H1 (cell line): ENCODE measurements around the gene NRBF2. TPM values are rescaled to one million over a fixed set of nuclear protein-coding genes. Genes with fewer than 3 reads are reported as not detected.

Experiments used
- CTCF ChIA-PET: fragments of 300-600 bp; sonication (Branson Sonifier 250); formaldehyde crosslinking; loops from one replicate; lab custom pipeline; 2021; ENCODE audit not compliant: partially characterized antibody; lab: Charles Lee
- POLR2A ChIA-PET: fragments of 300-600 bp; sonication (Branson Sonifier 250); formaldehyde crosslinking; loops from one replicate; lab custom pipeline; 2021; ENCODE audit warnings: inconsistent platforms; ENCODE audit not compliant: partially characterized antibody; lab: Charles Lee
- DNase-seq, 2 experiments: peaks; one replicate each; pipeline versions ENCODE4 v3.0.0 to v3.0.0-alpha.2; 2010 to 2022; ENCODE audit warnings: low spot score in 2 of 2, low read depth in 1 of 2, mixed read lengths in 1 of 2
- FAIRE-seq: peaks from 2 replicates; lab custom pipeline; 2011; peaks lifted over from hg19 to GRCh38; lab: Jason Lieb, UNC
- H2AFZ ChIP-seq: 2 replicates; pipeline ENCODE4 v1.8.1; 2012; ENCODE audit warnings: low read length, inconsistent platforms
- H2AK5ac ChIP-seq: 2 replicates; pipeline ENCODE4 v1.6.1; 2013; ENCODE audit warnings: low read depth, low read length
- H2BK120ac ChIP-seq: replicated peaks from 2 replicates; pipeline ENCODE3; 2013; ENCODE audit warnings: low read depth, low read length, inconsistent platforms
- H2BK12ac ChIP-seq: 2 replicates; pipeline ENCODE4 v1.6.1; 2013; ENCODE audit warnings: low read depth, low read length
- H2BK15ac ChIP-seq: 2 replicates; pipeline ENCODE4 v1.6.1; 2013; ENCODE audit warnings: low read length
- H2BK20ac ChIP-seq: 2 replicates; pipeline ENCODE4 v1.6.1; 2013; ENCODE audit warnings: low read length
- H2BK5ac ChIP-seq: 2 replicates; pipeline ENCODE4 v1.6.1; 2013; ENCODE audit warnings: low read depth, low read length
- H3K14ac ChIP-seq: 2 replicates; pipeline ENCODE4 v1.6.1; 2013; ENCODE audit warnings: inconsistent platforms; ENCODE audit not compliant: insufficient read length
- H3K18ac ChIP-seq: 2 replicates; pipeline ENCODE4 v1.6.1; 2013; ENCODE audit warnings: low read length; ENCODE audit errors: extremely low read depth
- H3K23ac ChIP-seq: 2 replicates; pipeline ENCODE4 v1.6.1; 2013; ENCODE audit warnings: inconsistent platforms; ENCODE audit not compliant: insufficient read length
- H3K23me2 ChIP-seq: 2 replicates; pipeline ENCODE4 v1.6.1; 2013; ENCODE audit warnings: low read depth, low read length
- H3K27ac ChIP-seq: 2 replicates; pipeline ENCODE4 v1.6.1; 2011; ENCODE audit warnings: low read depth, low read length, inconsistent platforms
- H3K27me3 ChIP-seq, 4 experiments: replicated peaks in 1 of 4; 1 replicate in 1 of 4; 2 replicates in 3 of 4; pipeline versions ENCODE4 v1.6.1 to v1.8.1; 2011 to 2013; ENCODE audit warnings: low read length in 3 of 4, mild to moderate bottlenecking in 3 of 4, inconsistent platforms in 2 of 4, mixed read lengths in 2 of 4, moderate library complexity in 1 of 4; ENCODE audit not compliant: control insufficient read depth in 3 of 4, insufficient read depth in 3 of 4; ENCODE audit errors: extremely low read depth in 1 of 4
- H3K36me3 ChIP-seq, 4 experiments: 2 replicates each; pipeline versions ENCODE4 v1.6.1 to v1.8.1; 2011 to 2013; ENCODE audit warnings: mild to moderate bottlenecking in 4 of 4, low read length in 3 of 4, moderate library complexity in 2 of 4, control low read depth in 1 of 4, inconsistent platforms in 1 of 4; ENCODE audit not compliant: insufficient read depth in 4 of 4, control insufficient read depth in 2 of 4
- H3K4ac ChIP-seq: replicated peaks from 2 replicates; pipeline ENCODE3; 2013; ENCODE audit warnings: low read length, low read depth, mixed read lengths, inconsistent platforms; ENCODE audit not compliant: insufficient read length
- H3K4me1 ChIP-seq, 4 experiments: replicated peaks in 1 of 4; 1 replicate in 1 of 4; 2 replicates in 3 of 4; pipeline versions ENCODE4 v1.6.1 to v1.8.1; 2011 to 2013; ENCODE audit warnings: low read length in 3 of 4, inconsistent platforms in 2 of 4, mixed read lengths in 1 of 4; ENCODE audit not compliant: insufficient read depth in 4 of 4, control insufficient read depth in 3 of 4
- H3K4me2 ChIP-seq, 2 experiments: 2 replicates each; pipeline versions ENCODE4 v1.6.1 to v1.8.1; 2011 to 2013; ENCODE audit warnings: low read depth in 2 of 2, low read length in 2 of 2, control low read depth in 1 of 2, inconsistent platforms in 1 of 2, mild to moderate bottlenecking in 1 of 2; ENCODE audit not compliant: insufficient read depth in 1 of 2
- H3K4me3 ChIP-seq, 4 experiments: fragments of 200-600, 300-600 bp in 1 of 4; sonication (generic), shearing (Covaris generic), sonication (Bioruptor Twin) in 1 of 4; 2 replicates each; pipeline versions ENCODE4 v1.5.1 to v1.8.1; 2011 to 2016; ENCODE audit warnings: low read length in 4 of 4, low read depth in 3 of 4, control low read depth in 2 of 4, inconsistent platforms in 2 of 4, mild to moderate bottlenecking in 2 of 4, mixed read lengths in 1 of 4, moderate library complexity in 1 of 4; ENCODE audit not compliant: insufficient read depth in 2 of 4; ENCODE audit errors: extremely low read depth in 1 of 4
- H3K56ac ChIP-seq: replicated peaks from 2 replicates; pipeline ENCODE3; 2013; ENCODE audit warnings: low read depth, mild to moderate bottlenecking, mixed read lengths, low read length, inconsistent platforms; ENCODE audit not compliant: insufficient read length
- H3K79me1 ChIP-seq: 2 replicates; pipeline ENCODE4 v1.6.1; 2013; ENCODE audit warnings: low read depth, low read length, control low read depth
- H3K79me2 ChIP-seq, 2 experiments: 2 replicates each; pipeline versions ENCODE4 v1.6.1 to v1.8.1; 2012 to 2013; ENCODE audit warnings: low read length in 2 of 2, mild to moderate bottlenecking in 2 of 2, inconsistent platforms in 1 of 2; ENCODE audit not compliant: insufficient read depth in 2 of 2, control insufficient read depth in 1 of 2
- H3K9ac ChIP-seq, 4 experiments: replicated peaks in 1 of 4; 1 replicate in 1 of 4; 2 replicates in 3 of 4; pipeline versions ENCODE4 v1.6.1 to v1.8.1; 2011 to 2013; ENCODE audit warnings: low read depth in 3 of 4, low read length in 3 of 4, control low read depth in 2 of 4, mild to moderate bottlenecking in 2 of 4, moderate library complexity in 2 of 4, inconsistent platforms in 1 of 4; ENCODE audit errors: extremely low read depth in 1 of 4
- H3K9me3 ChIP-seq, 2 experiments: 2 replicates each; pipeline versions ENCODE4 v1.6.1 to v1.8.1; 2012 to 2013; ENCODE audit warnings: mild to moderate bottlenecking in 2 of 2, moderate library complexity in 2 of 2, control low read depth in 1 of 2, inconsistent platforms in 1 of 2, low read depth in 1 of 2, low read length in 1 of 2, mixed read lengths in 1 of 2; ENCODE audit not compliant: insufficient read depth in 2 of 2
- H4K20me1 ChIP-seq, 2 experiments: replicated peaks in 1 of 2; 2 replicates each; pipeline versions ENCODE3 to v1.8.1; 2011 to 2013; ENCODE audit warnings: inconsistent platforms in 2 of 2, low read length in 2 of 2, mild to moderate bottlenecking in 1 of 2; ENCODE audit not compliant: insufficient read depth in 2 of 2, control insufficient read depth in 1 of 2
- H4K5ac ChIP-seq: 2 replicates; pipeline ENCODE4 v1.6.1; 2013; ENCODE audit warnings: low read length, low read depth, mixed read lengths, inconsistent platforms; ENCODE audit not compliant: insufficient read length
- H4K8ac ChIP-seq: 2 replicates; pipeline ENCODE4 v1.8.0; 2013; ENCODE audit warnings: mild to moderate bottlenecking, moderate library complexity, low read length, inconsistent platforms; ENCODE audit not compliant: insufficient read depth; ENCODE audit errors: extremely low read depth
- H4K91ac ChIP-seq: replicated peaks from 2 replicates; pipeline ENCODE3; 2013; ENCODE audit warnings: low read length, mixed read lengths, inconsistent platforms; ENCODE audit not compliant: insufficient read length
- BCL11A ChIP-seq, 2 experiments: IDR thresholded peaks; one replicate each; pipeline ENCODE4 v1.6.1; 2011; ENCODE audit warnings: low read depth in 2 of 2, low read length in 2 of 2, mild to moderate bottlenecking in 2 of 2
- EGR1 ChIP-seq: IDR thresholded peaks from 2 replicates; pipeline ENCODE4 v1.6.1; 2011; ENCODE audit warnings: low read depth, low read length, borderline replicate concordance
- GTF2F1 ChIP-seq: IDR thresholded peaks from 2 replicates; pipeline ENCODE4 v1.6.1; 2012; ENCODE audit warnings: low read depth, low read length, improper control_type of control experiment, borderline replicate concordance
- RBBP5 ChIP-seq: IDR thresholded peaks from 2 replicates; pipeline ENCODE4 v1.7.1; 2012; ENCODE audit warnings: low read depth, mild to moderate bottlenecking, inconsistent platforms, low read length, moderate library complexity, borderline replicate concordance
- RXRA ChIP-seq: IDR thresholded peaks from 2 replicates; pipeline ENCODE4 v1.6.1; 2011; ENCODE audit warnings: low read depth, mild to moderate bottlenecking, low read length, moderate library complexity; ENCODE audit not compliant: insufficient read depth
- SP4 ChIP-seq: IDR thresholded peaks from 2 replicates; pipeline ENCODE4 v1.6.1; 2012; ENCODE audit warnings: low read length, inconsistent platforms
- TBP ChIP-seq: IDR thresholded peaks from 2 replicates; pipeline ENCODE4 v1.6.1; 2011; ENCODE audit warnings: low read depth, low read length, improper control_type of control experiment
- TCF12 ChIP-seq: IDR thresholded peaks from 2 replicates; pipeline ENCODE4 v1.6.1; 2011; ENCODE audit warnings: low read depth, mild to moderate bottlenecking, low read length
- TEAD4 ChIP-seq: IDR thresholded peaks from 2 replicates; pipeline ENCODE4 v1.6.1; 2012; ENCODE audit warnings: low read depth, low read length, inconsistent platforms, mixed read lengths
- YY1 ChIP-seq: IDR thresholded peaks from 2 replicates; pipeline ENCODE4 v1.6.1; 2011; ENCODE audit warnings: low read depth, mild to moderate bottlenecking, low read length
- WGBS, 2 experiments: shearing (Covaris generic) in 1 of 2; methylation state at CpG; one replicate each; pipeline versions ENCODE4 v1.1.6 to v1.1.7; 2013 to 2015; ENCODE audit warnings: low lambda C conversion rate in 2 of 2, mixed read lengths in 2 of 2, inconsistent platforms in 1 of 2, low coverage in 1 of 2, missing lambda C conversion rate in 1 of 2; ENCODE audit not compliant: insufficient replicate concordance in 2 of 2, insufficient coverage in 1 of 2, insufficient read length in 1 of 2; ENCODE audit errors: extremely low coverage in 1 of 2, missing lambda C conversion rate in 1 of 2; 5-methylcytosine and 5-hydroxymethylcytosine counted together
- polyA plus RNA-seq, 7 experiments: library from polyadenylated mRNA; depleted of rRNA in 3 of 7; stranded (reverse) in 5 of 7; unstranded in 2 of 7; fragments of >200 nt in 5 of 7; fragments of 200-250 nt in 2 of 7; gene quantifications; 1 replicate in 5 of 7; 2 replicates in 1 of 7; 4 replicates in 1 of 7; pipeline versions ENCODE4 v1.2.1 to v1.2.3, GENCODE V29; 2011 to 2013; ENCODE audit warnings: missing spikeins in 2 of 7, mixed read lengths in 2 of 7
- total RNA-seq: library from RNA; stranded (reverse); fragmentation: NEBNext Ultra II Directional; extraction: Animal tissue kit (Norgen Biotek cat#: 25700); gene quantifications from 2 replicates; pipeline ENCODE4 v1.2.1, GENCODE V29; 2021
- TF ChIP-seq, protein P1 (sequence below): IDR thresholded peaks from 2 replicates; pipeline ENCODE4 v1.6.1; 2012; ENCODE audit warnings: inconsistent platforms

The NRBF2 gene
- total and polyA plus RNA-seq, 2 of the 8 experiments (the other 6 are each of a cell fraction or from before 2014, with no cell fraction given), result 11.0 to 29.9 TPM

DNA sequence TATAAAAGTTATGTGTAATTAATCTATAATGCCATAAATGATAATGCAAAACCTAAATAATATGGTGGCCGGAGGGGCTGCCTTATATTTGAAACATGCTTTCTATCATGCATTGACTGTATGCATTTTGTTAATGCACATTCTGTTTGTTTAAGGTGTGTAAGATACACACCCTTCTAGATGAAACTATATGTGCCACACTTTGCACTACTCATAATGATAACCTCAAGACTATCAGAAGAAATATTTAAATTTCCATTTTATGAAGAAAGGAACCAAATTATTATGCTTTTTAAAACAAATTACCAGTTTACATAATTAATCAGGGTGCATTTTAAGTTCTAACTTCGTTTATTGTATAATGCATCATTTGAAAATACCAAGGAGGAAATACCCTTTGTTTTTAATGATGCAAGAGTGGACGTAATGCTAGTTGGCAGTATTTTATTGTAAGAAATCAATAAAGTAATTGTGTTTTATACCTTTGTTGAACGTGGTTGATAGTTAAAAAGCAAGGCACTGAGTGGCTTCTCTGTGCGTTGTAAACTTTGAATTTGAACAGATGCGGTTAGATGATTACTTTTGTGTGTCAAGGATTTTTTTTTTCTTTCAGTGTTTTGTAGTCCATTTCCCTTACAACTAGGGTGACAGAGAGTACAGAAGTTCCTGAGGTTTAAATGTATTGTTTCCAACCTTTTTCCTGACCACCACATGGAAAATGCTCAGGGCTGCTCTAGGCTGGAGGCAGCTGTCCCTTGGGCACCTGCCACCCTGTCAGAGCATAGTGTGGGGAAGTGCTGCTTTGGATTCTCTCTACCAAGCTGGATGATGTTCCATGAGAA is 21.6 kb downstream of the NRBF2 start:
- no peak overlapping the region for H2BK20ac ChIP-seq
- WGBS, 2 experiments, result 92% methylated on average over 6 of the region's 6 CpGs; no CpG with 5 or more reads in 1 of the 2 experiments
- peaks cover 0 to 4% (median 0%) of the 10 kb centered on the region in 4 experiments; a peak in 1 of 7 replicates for H3K4me1 ChIP-seq
- no peak overlapping the region for H4K5ac ChIP-seq
- no peak overlapping the region for H2BK12ac ChIP-seq
- ChIA-PET POLR2A (no interaction called here), CTCF (interaction anchor here (1.9 to 3.3 kb wide), 2 partner anchors 12 to 561 kb away, joined by 11 to 22 read pairs; no protein-coding TSS in a partner anchor)
- H3K23ac ChIP-seq, result no peak overlapping the region
- no peak overlapping the region for H4K91ac ChIP-seq
- no peak for DNase-seq
- peaks cover 3 to 23% (median 10%) of the 10 kb centered on the region in 4 experiments; a peak in 4 of 8 replicates for H3K36me3 ChIP-seq
- no peaks in the 10 kb centered on the region for H3K27me3 ChIP-seq
- FAIRE-seq, result no peak
- H3K9ac ChIP-seq, result no peak overlapping the region
- no peaks in the 10 kb centered on the region for H3K9me3 ChIP-seq
- 0 out of 2 replicates have a peak, but pooled peaks cover 2% of the 10 kb centered on the region for H3K79me1 ChIP-seq
- H3K56ac ChIP-seq, result no peak overlapping the region
- no peak overlapping the region for H3K4me3 ChIP-seq
- no peak overlapping the region for H2BK15ac ChIP-seq
- H2BK120ac ChIP-seq, result no peak overlapping the region
- TF ChIP-seq GTF2F1, result no peak
- no peak for TF ChIP-seq BCL11A (IDR thresholded peaks at IDR 0.05; ENCODE audit: low read depth in 2 of 2, low read length in 2 of 2)
- no peak for TF ChIP-seq TCF12
- no peak for TF ChIP-seq EGR1
- TF ChIP-seq YY1, result no peak
- TF ChIP-seq TEAD4, result no peak
- TF ChIP-seq RXRA, result no peak
- TF ChIP-seq TBP, result no peak
- TF ChIP-seq SP4, result no peak
- TF ChIP-seq RBBP5, result no peak
- TF ChIP-seq, protein P1, sequence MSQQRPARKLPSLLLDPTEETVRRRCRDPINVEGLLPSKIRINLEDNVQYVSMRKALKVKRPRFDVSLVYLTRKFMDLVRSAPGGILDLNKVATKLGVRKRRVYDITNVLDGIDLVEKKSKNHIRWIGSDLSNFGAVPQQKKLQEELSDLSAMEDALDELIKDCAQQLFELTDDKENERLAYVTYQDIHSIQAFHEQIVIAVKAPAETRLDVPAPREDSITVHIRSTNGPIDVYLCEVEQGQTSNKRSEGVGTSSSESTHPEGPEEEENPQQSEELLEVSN, result no peak
- no peak overlapping the region for H3K27ac ChIP-seq
- H4K20me1 ChIP-seq, result no peaks in the 10 kb centered on the region
- H3K4me2 ChIP-seq, result no peak overlapping the region
- H3K18ac ChIP-seq, result no peak overlapping the region
- no peak overlapping the region for H3K14ac ChIP-seq
- H4K8ac ChIP-seq, result no peak overlapping the region
- H3K4ac ChIP-seq, result no peak overlapping the region
- no peak overlapping the region for H2AK5ac ChIP-seq
- no peak overlapping the region for H2BK5ac ChIP-seq
- H3K79me2 ChIP-seq, result peaks cover 0 to 5% of the 10 kb centered on the region in 2 experiments; a peak in 2 of 4 replicates
- no peaks in the 10 kb centered on the region for H3K23me2 ChIP-seq
- no peak overlapping the region for H2AFZ ChIP-seq
